ENCODE data around the gene UBL4A.

UBL4A gene

DNA sequence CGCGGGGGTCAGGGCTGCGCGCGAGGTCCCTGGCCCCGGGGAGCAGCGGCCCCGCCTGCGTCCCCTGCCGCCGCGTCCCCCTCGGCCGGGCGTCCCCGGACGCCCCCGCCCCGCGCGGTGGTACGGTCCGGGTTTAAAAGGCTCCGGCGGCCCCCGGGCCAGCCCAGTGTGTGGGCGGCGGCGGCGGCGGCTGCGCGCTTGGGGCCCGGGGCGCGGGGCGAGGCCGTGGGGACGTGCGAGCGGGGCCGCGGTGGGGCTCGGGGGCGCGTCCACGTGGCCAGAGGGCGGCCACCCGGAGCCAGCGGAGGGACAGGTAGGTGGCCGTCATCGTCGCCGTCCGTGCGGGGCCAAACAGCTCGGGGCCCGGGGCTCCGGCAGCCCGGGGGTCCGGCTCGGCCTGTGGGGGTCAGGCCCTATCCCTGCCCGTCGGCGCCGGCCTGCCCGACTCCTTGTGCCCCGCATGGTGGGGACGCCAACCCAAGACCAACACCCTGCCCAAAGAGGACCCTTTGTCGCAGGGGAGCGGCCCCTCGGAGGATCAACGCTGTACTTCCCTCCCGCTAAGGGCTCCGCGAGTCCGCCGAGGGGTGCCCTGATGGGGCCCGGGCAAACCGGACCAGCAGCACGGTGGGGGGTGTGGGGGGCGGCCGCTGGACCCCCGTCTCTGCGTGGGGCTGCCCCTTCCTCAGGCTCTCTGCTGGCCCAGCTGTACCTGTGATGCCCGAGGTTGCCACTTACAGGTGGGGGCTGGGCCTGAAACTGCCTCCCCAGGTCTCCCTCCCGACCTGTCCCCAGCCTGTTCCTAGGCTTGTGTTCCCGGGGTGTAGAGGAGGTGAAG lies 28.1 kb downstream of the UBL4A start, which contains the start of gene PLXNA3:
Gene PLXNA3 (plus strand): TSS at position 166 of the 838 bp plus-strand sequence. CDS start 1,903 bp downstream, outside the sequence.
- Histone ChIP-seq H3K79me1 (ENCODE audit: low read depth, low read length) (peaks cover 1% of the 10 kb centered on the region), H2BK120ac (ENCODE audit: low read depth, low read length) (no peak within 1 kb of the TSS), H2AFZ (ENCODE audit: low read length) (peak within 1 kb of the TSS; percentile 85), H2AK5ac (ENCODE audit: low read depth, low read length) (peak within 1 kb of the TSS; percentile 28), H3K4me3 (ENCODE audit: low read length in 2 of 2) (peak within 1 kb of the TSS; percentile 74 to 96), H3K14ac (ENCODE audit: low read length) (peak within 1 kb of the TSS; percentile 82), H3K27ac (replicated peaks; ENCODE audit: low read length) (no peak within 1 kb of the TSS), H2BK15ac (ENCODE audit: low read length) (no peak within 1 kb of the TSS), H3K4me2 (ENCODE audit: insufficient read depth, low read length, poor library complexity, severe bottlenecking) (peak within 1 kb of the TSS; percentile 83), H3K27me3 (ENCODE audit: control insufficient read depth in 3 of 3, insufficient read depth in 3 of 3, low read depth in 1 of 3, low read length in 3 of 3) (no peaks in the 10 kb centered on the region), H2BK12ac (ENCODE audit: low read length) (no peak within 1 kb of the TSS), H3K4ac (ENCODE audit: low read length) (no peak within 1 kb of the TSS), H4K8ac (ENCODE audit: low read depth, low read length) (no peak within 1 kb of the TSS), H3K4me1 (ENCODE audit: control insufficient read depth in 2 of 2, insufficient read depth in 1 of 2, low read depth in 1 of 2, low read length in 2 of 2) (peaks cover 3 to 7% of the 10 kb centered on the region in 2 donors), H4K91ac (ENCODE audit: low read depth, low read length, poor library complexity) (no peak within 1 kb of the TSS), H3K9ac (ENCODE audit: low read depth, low read length, poor library complexity) (peak within 1 kb of the TSS; percentile 88), H3K23ac (ENCODE audit: low read depth, low read length, poor library complexity) (no peak within 1 kb of the TSS), H3K9me3 (replicated peaks in 1 of 2; ENCODE audit: control insufficient read depth in 2 of 2, insufficient read depth in 1 of 2, low read depth in 1 of 2, low read length in 2 of 2) (no peaks in the 10 kb centered on the region), H2BK5ac (ENCODE audit: low read length) (peak within 1 kb of the TSS; percentile 66), H3K36me3 (replicated peaks in 1 of 2; ENCODE audit: control insufficient read depth in 2 of 2, insufficient read depth in 2 of 2, low read length in 2 of 2) (peaks cover 7 to 29% of the 10 kb centered on the region in 2 donors), H3K18ac (ENCODE audit: low read length) (peak within 1 kb of the TSS; percentile 71)
- no CpG with 5 or more reads among the region's 88 CpGs for WGBS, 2 donors (ENCODE audit: extremely low coverage in 2 of 2, insufficient read length in 2 of 2, insufficient replicate concordance in 1 of 2)
- peak; percentile 42 for DNase-seq (ENCODE audit: low spot score)

DNA sequence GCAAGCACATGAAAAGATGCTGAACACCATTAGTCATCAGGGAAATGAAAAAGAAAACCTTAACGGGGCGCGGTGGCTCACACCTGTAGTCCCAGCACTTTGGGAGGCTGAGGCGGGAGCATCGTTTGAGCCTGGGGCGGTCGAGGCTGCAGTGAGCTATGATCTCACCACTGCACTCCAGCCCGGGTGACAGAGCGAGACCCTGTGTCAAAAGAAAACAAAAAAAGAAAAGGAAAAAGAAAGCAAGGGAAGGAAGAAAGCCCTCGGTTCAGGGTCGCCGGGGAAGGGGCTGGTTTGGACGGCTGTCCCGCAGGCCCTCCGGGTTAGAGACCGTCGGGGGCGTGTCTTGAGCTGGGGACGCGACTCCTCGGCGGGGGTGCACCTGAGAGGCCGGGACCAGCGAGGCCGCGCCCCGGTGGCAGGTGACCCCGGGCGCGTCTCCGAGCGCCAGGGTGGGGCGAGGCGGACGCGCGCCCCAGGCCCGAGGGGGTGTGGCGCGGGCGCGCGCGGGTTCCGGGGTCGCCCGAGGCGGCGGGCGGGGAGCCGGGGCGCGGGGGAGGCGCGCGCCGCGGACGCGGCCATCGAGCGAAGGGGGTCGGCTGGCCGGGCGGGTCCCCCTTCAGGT lies 28.8 kb downstream of the UBL4A start:
- Histone ChIP-seq H3K4me1 (ENCODE audit: control insufficient read depth in 2 of 2, insufficient read depth in 1 of 2, low read depth in 1 of 2, low read length in 2 of 2) (peaks cover 3 to 7% of the 10 kb centered on the region in 2 donors), H2BK12ac (ENCODE audit: low read length) (no peak overlapping the region), H3K27me3 (ENCODE audit: control insufficient read depth in 3 of 3, insufficient read depth in 3 of 3, low read depth in 1 of 3, low read length in 3 of 3) (no peaks in the 10 kb centered on the region), H3K36me3 (replicated peaks in 1 of 2; ENCODE audit: control insufficient read depth in 2 of 2, insufficient read depth in 2 of 2, low read length in 2 of 2) (peaks cover 7 to 23% of the 10 kb centered on the region in 2 donors), H3K4me3 (ENCODE audit: low read length in 2 of 2) (peak overlapping the region; percentile 74 to 77), H2AFZ (ENCODE audit: low read length) (peak overlapping the region; percentile 85), H3K4me2 (ENCODE audit: insufficient read depth, low read length, poor library complexity, severe bottlenecking) (peak overlapping the region; percentile 83), H3K18ac (ENCODE audit: low read length) (no peak overlapping the region), H3K79me1 (ENCODE audit: low read depth, low read length) (peaks cover 1% of the 10 kb centered on the region), H3K23ac (ENCODE audit: low read depth, low read length, poor library complexity) (no peak overlapping the region), H3K9ac (ENCODE audit: low read depth, low read length, poor library complexity) (no peak overlapping the region), H4K8ac (ENCODE audit: low read depth, low read length) (no peak overlapping the region), H2BK15ac (ENCODE audit: low read length) (no peak overlapping the region), H4K91ac (ENCODE audit: low read depth, low read length, poor library complexity) (no peak overlapping the region), H2AK5ac (ENCODE audit: low read depth, low read length) (no peak overlapping the region), H2BK120ac (ENCODE audit: low read depth, low read length) (no peak overlapping the region), H3K14ac (ENCODE audit: low read length) (no peak overlapping the region), H3K9me3 (replicated peaks in 1 of 2; ENCODE audit: control insufficient read depth in 2 of 2, insufficient read depth in 1 of 2, low read depth in 1 of 2, low read length in 2 of 2) (no peaks in the 10 kb centered on the region), H3K27ac (replicated peaks; ENCODE audit: low read length) (no peak overlapping the region), H2BK5ac (ENCODE audit: low read length) (peak overlapping the region; percentile 66), H3K4ac (ENCODE audit: low read length) (no peak overlapping the region)
- WGBS, 2 donors (ENCODE audit: extremely low coverage in 2 of 2, insufficient read length in 2 of 2, insufficient replicate concordance in 1 of 2) = no CpG with 5 or more reads among the region's 65 CpGs
- no peak for DNase-seq (ENCODE audit: low spot score)

DNA sequence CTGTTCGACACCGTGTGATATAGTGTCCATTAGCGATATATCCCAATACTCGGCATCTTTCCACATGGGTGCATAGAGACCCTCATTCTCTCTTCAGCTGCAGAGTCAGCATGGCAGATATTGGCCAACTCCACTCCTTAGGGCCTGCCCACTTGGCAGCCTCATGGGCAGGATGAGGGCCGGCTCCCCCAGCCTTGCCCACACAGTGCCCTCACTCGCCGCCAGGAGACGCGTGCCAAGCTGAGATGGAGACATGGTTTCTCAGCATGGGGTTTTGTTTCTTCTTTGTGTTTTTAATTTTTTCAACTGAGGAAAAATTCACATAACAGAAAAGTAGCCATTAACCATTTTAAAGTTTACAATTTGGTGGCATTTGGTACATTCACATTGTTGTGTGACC lies 33.6 kb downstream of the UBL4A start:
- no peak overlapping the region for H2AFZ ChIP-seq (ENCODE audit: low read length)
- H2BK15ac ChIP-seq (ENCODE audit: low read length) = no peak overlapping the region
- H2BK12ac ChIP-seq (ENCODE audit: low read length) = no peak overlapping the region
- H4K91ac ChIP-seq (ENCODE audit: low read depth, low read length, poor library complexity) = no peak overlapping the region
- H3K4ac ChIP-seq (ENCODE audit: low read length) = no peak overlapping the region
- H3K79me1 ChIP-seq (ENCODE audit: low read depth, low read length) = no peaks in the 10 kb centered on the region
- H3K36me3 ChIP-seq (replicated peaks in 1 of 2; ENCODE audit: control insufficient read depth in 2 of 2, insufficient read depth in 2 of 2, low read length in 2 of 2) = peaks cover 14 to 24% of the 10 kb centered on the region in 2 donors
- no peak overlapping the region for H4K8ac ChIP-seq (ENCODE audit: low read depth, low read length)
- no peak for DNase-seq (ENCODE audit: low spot score)
- no peak overlapping the region for H2AK5ac ChIP-seq (ENCODE audit: low read depth, low read length)
- no peaks in the 10 kb centered on the region for H3K9me3 ChIP-seq (replicated peaks in 1 of 2; ENCODE audit: control insufficient read depth in 2 of 2, insufficient read depth in 1 of 2, low read depth in 1 of 2, low read length in 2 of 2)
- no peak overlapping the region for H3K4me2 ChIP-seq (ENCODE audit: insufficient read depth, low read length, poor library complexity, severe bottlenecking)
- no peak overlapping the region for H3K14ac ChIP-seq (ENCODE audit: low read length)
- no peaks in the 10 kb centered on the region for H3K4me1 ChIP-seq (ENCODE audit: control insufficient read depth in 2 of 2, insufficient read depth in 1 of 2, low read depth in 1 of 2, low read length in 2 of 2)
- WGBS, 2 donors (ENCODE audit: extremely low coverage in 2 of 2, insufficient read length in 2 of 2, insufficient replicate concordance in 1 of 2) = no CpG with 5 or more reads among the region's 9 CpGs
- H3K9ac ChIP-seq (ENCODE audit: low read depth, low read length, poor library complexity) = no peak overlapping the region
- no peak overlapping the region for H3K27ac ChIP-seq (replicated peaks; ENCODE audit: low read length)
- H2BK120ac ChIP-seq (ENCODE audit: low read depth, low read length) = no peak overlapping the region
- no peak overlapping the region for H3K4me3 ChIP-seq (ENCODE audit: low read length in 2 of 2)
- H2BK5ac ChIP-seq (ENCODE audit: low read length) = no peak overlapping the region
- no peak overlapping the region for H3K23ac ChIP-seq (ENCODE audit: low read depth, low read length, poor library complexity)
- H3K18ac ChIP-seq (ENCODE audit: low read length) = no peak overlapping the region
- H3K27me3 ChIP-seq (ENCODE audit: control insufficient read depth in 3 of 3, insufficient read depth in 3 of 3, low read depth in 1 of 3, low read length in 3 of 3) = peaks cover 0 to 8% (median 0%) of the 10 kb centered on the region in 3 experiments

DNA sequence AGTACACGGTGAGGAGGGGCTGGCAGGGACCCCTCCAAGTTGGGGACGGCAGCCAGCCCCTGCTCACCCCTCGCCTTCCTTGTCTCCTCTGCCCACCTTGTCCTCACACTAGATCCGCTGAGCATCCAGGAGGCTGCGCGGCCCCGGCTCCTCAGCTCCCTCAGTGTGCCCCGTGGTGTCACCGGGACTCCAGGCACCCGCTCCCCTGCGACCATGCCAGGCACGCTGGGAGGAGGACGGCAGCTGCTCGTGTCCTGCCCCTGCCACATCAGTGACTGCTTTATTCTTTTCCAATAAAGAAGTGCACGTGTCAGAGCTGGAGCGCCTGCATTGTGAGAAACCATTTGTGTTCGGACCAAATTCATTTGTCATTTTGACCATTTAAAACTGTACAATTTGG lies 36.1 kb downstream of the UBL4A start:
- no peak overlapping the region for H3K4me2 ChIP-seq (ENCODE audit: insufficient read depth, low read length, poor library complexity, severe bottlenecking)
- no peaks in the 10 kb centered on the region for H3K9me3 ChIP-seq (replicated peaks in 1 of 2; ENCODE audit: control insufficient read depth in 2 of 2, insufficient read depth in 1 of 2, low read depth in 1 of 2, low read length in 2 of 2)
- H2BK5ac ChIP-seq (ENCODE audit: low read length) = no peak overlapping the region
- no peak for DNase-seq (ENCODE audit: low spot score)
- H3K27ac ChIP-seq (replicated peaks; ENCODE audit: low read length) = no peak overlapping the region
- H2BK120ac ChIP-seq (ENCODE audit: low read depth, low read length) = no peak overlapping the region
- H2BK15ac ChIP-seq (ENCODE audit: low read length) = no peak overlapping the region
- H3K36me3 ChIP-seq (replicated peaks in 1 of 2; ENCODE audit: control insufficient read depth in 2 of 2, insufficient read depth in 2 of 2, low read length in 2 of 2) = peaks cover 14 to 32% of the 10 kb centered on the region in 2 donors
- no peak overlapping the region for H4K8ac ChIP-seq (ENCODE audit: low read depth, low read length)
- no peaks in the 10 kb centered on the region for H3K4me1 ChIP-seq (ENCODE audit: control insufficient read depth in 2 of 2, insufficient read depth in 1 of 2, low read depth in 1 of 2, low read length in 2 of 2)
- H2BK12ac ChIP-seq (ENCODE audit: low read length) = no peak overlapping the region
- no peak overlapping the region for H4K91ac ChIP-seq (ENCODE audit: low read depth, low read length, poor library complexity)
- no peak overlapping the region for H3K4me3 ChIP-seq (ENCODE audit: low read length in 2 of 2)
- H3K27me3 ChIP-seq (ENCODE audit: control insufficient read depth in 3 of 3, insufficient read depth in 3 of 3, low read depth in 1 of 3, low read length in 3 of 3) = peaks cover 0 to 8% (median 0%) of the 10 kb centered on the region in 3 experiments
- H3K79me1 ChIP-seq (ENCODE audit: low read depth, low read length) = peaks cover 1% of the 10 kb centered on the region
- H2AK5ac ChIP-seq (ENCODE audit: low read depth, low read length) = no peak overlapping the region
- no CpG with 5 or more reads among the region's 17 CpGs for WGBS, 2 donors (ENCODE audit: extremely low coverage in 2 of 2, insufficient read length in 2 of 2, insufficient replicate concordance in 1 of 2)
- H3K23ac ChIP-seq (ENCODE audit: low read depth, low read length, poor library complexity) = no peak overlapping the region
- H2AFZ ChIP-seq (ENCODE audit: low read length) = no peak overlapping the region
- H3K4ac ChIP-seq (ENCODE audit: low read length) = no peak overlapping the region
- peak overlapping the region; percentile 60 for H3K9ac ChIP-seq (ENCODE audit: low read depth, low read length, poor library complexity)
- no peak overlapping the region for H3K18ac ChIP-seq (ENCODE audit: low read length)
- H3K14ac ChIP-seq (ENCODE audit: low read length) = no peak overlapping the region
